Naive thymus-derived CD8-positive, alpha-beta T cell (primary cell): Measurements from ENCODE around the gene PLPPR1. TPM values are rescaled to one million over a fixed set of nuclear protein-coding genes. Genes with fewer than 3 reads are reported as not detected.

Experiments used
- ATAC-seq, 2 donors: fragments of 150-1000 bp; cut with Tn5 transposase in 1 of 2; sonication (Bioruptor Pico), chemical (Tn5 transposase) in 1 of 2; 1 replicate in 1 of 2; 2 replicates in 1 of 2; pipeline ENCODE4 v1.10.0; 2021; ENCODE audit warnings: mild to moderate bottlenecking in 2 of 2, moderate library complexity in 2 of 2
- POLR2A ChIA-PET: fragments of 350-600 bp; sonication (Branson Sonifier 250); formaldehyde crosslinking; loops from one replicate; lab custom pipeline; 2021; ENCODE audit warnings: antibody characterized with exemption; lab: Charles Lee
- DNase-seq, 10 donors: peaks; one replicate each; pipeline versions ENCODE4 v3.0.0 to v3.0.0-alpha.2; 2020 to 2022
- H3K27ac Mint-ChIP-seq, 10 donors: one replicate each; pipeline ENCODE4 v1.8.0; 2020 to 2022; ENCODE audit warnings: mild to moderate bottlenecking in 10 of 10, mixed read lengths in 10 of 10, moderate library complexity in 4 of 10, inconsistent platforms in 1 of 10
- H3K27me3 Mint-ChIP-seq, 5 donors: one replicate each; pipeline ENCODE4 v1.8.0; 2021 to 2022; ENCODE audit warnings: mixed read lengths in 5 of 5
- H3K36me3 Mint-ChIP-seq, 3 donors: one replicate each; pipeline ENCODE4 v1.8.0; 2020 to 2022; ENCODE audit warnings: mixed read lengths in 3 of 3, mild to moderate bottlenecking in 2 of 3, inconsistent platforms in 1 of 3
- H3K4me1 Mint-ChIP-seq, 4 donors: one replicate each; pipeline ENCODE4 v1.8.0; 2021 to 2022; ENCODE audit warnings: mixed read lengths in 4 of 4
- H3K4me3 Mint-ChIP-seq, 10 donors: one replicate each; pipeline ENCODE4 v1.8.0; 2020 to 2022; ENCODE audit warnings: mild to moderate bottlenecking in 10 of 10, mixed read lengths in 10 of 10, moderate library complexity in 6 of 10, inconsistent platforms in 1 of 10
- H3K9me3 Mint-ChIP-seq, 9 donors: one replicate each; pipeline ENCODE4 v1.8.0; 2020 to 2022; ENCODE audit warnings: mixed read lengths in 9 of 9, mild to moderate bottlenecking in 3 of 9, inconsistent platforms in 1 of 9, moderate library complexity in 1 of 9
- polyA plus RNA-seq, 3 donors: library from polyadenylated mRNA; unstranded; fragments of 300-500 nt; fragmentation: Illumina TruSeq; gene quantifications; one replicate each; pipeline ENCODE4 v1.2.3, GENCODE V29; 2021
- total RNA-seq, 8 experiments: library from RNA in 2 of 8; stranded (reverse) in 2 of 8; gene quantifications; one replicate each; pipeline ENCODE4 v1.2.3 and lab custom pipeline; 2021 to 2026

Gene PLPPR1
- total and polyA plus RNA-seq, 5 experiments from 2014 or later: not detected

GRCh38 chr9:101371813-101372212 is 343.3 kb downstream of the PLPPR1 start:
- no peak for ATAC-seq
- peaks cover 0 to 9% (median 0%) of the 10 kb centered on the region in 3 donors for H3K36me3 Mint-ChIP-seq
- H3K27ac Mint-ChIP-seq: no peak overlapping the region
- H3K4me3 Mint-ChIP-seq: no peak overlapping the region
- peaks cover 6 to 26% (median 17%) of the 10 kb centered on the region in 5 donors for H3K27me3 Mint-ChIP-seq
- peaks cover 0 to 10% (median 0%) of the 10 kb centered on the region in 9 donors for H3K9me3 Mint-ChIP-seq
- POLR2A ChIA-PET: no interaction called here
- DNase-seq: no peak
- no peaks in the 10 kb centered on the region for H3K4me1 Mint-ChIP-seq

DNA sequence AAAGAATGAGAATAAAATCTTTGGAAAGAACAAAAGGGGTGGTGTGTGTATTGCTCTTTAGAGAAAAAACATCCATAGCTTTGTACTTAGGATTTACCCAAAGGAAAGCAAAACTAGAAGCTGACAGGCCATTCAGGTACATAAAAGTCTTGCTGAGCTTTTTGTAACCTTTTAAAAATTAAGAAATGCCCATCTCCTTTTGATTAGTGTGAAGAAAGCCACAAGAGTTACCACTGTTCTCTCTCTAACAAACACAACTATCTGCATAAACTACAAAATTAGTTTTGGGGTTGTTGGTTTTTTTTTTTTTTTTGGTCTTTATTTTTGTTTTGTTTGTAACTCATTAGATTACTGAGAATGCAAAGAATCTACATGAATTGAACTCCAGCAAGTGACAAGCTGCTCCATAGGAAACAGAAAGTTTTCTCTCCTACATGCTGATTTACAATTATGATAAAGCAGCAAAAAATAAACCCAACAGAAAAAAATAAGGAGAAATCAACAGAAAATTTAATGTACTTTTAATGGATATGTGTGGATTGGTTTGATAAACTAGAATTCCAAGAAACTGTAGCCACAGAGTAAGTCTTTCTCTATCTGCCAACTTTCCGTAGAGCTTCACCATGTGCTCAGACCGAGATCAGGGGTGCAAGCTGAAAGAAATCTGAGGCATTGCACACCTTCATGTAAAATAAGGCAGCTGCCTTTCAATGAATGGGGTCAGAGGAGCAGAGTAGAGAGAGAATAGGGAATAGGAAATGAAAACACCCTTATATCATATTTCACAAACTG is 344.0 kb downstream of the PLPPR1 start:
- POLR2A ChIA-PET: no interaction called here
- no peak for DNase-seq
- Mint-ChIP-seq H3K4me1 (no peaks in the 10 kb centered on the region), H3K27ac (no peak overlapping the region), H3K36me3 (peaks cover 0 to 9% (median 0%) of the 10 kb centered on the region in 3 donors), H3K27me3 (peaks cover 6 to 26% (median 18%) of the 10 kb centered on the region in 5 donors), H3K4me3 (no peak overlapping the region), H3K9me3 (peaks cover 0 to 10% (median 0%) of the 10 kb centered on the region in 9 donors)
- no peak for ATAC-seq
